ENCODE data around the gene HSPA1B.
A peak's percentile ranks its signal among the peaks of the same experiment; 100 is the strongest.
"Not testable (repeated sequence)": the region's sequence is repeated elsewhere in the genome, so short reads cannot be mapped to it uniquely, and the experiment has no call there.

Gene HSPA1B

GRCh38 chr6:31813465-31813849 lies 14.1 kb upstream of the HSPA1B start:
- no peak for DNase-seq
- TF ChIP-seq GATA1 (IDR thresholded peaks at IDR 0.05; ENCODE audit: low read depth, low read length) (no peak), POLR2A (IDR thresholded peaks at IDR 0.05; ENCODE audit: low read length) (no peak)

GRCh38 chr6:31814677-31815024 lies 12.9 kb upstream of the HSPA1B start:
- TF ChIP-seq GATA1 (IDR thresholded peaks at IDR 0.05; ENCODE audit: low read depth, low read length) (no peak), POLR2A (IDR thresholded peaks at IDR 0.05; ENCODE audit: low read length) (no peak)
- peak; percentile 77 to 78 for DNase-seq

DNA sequence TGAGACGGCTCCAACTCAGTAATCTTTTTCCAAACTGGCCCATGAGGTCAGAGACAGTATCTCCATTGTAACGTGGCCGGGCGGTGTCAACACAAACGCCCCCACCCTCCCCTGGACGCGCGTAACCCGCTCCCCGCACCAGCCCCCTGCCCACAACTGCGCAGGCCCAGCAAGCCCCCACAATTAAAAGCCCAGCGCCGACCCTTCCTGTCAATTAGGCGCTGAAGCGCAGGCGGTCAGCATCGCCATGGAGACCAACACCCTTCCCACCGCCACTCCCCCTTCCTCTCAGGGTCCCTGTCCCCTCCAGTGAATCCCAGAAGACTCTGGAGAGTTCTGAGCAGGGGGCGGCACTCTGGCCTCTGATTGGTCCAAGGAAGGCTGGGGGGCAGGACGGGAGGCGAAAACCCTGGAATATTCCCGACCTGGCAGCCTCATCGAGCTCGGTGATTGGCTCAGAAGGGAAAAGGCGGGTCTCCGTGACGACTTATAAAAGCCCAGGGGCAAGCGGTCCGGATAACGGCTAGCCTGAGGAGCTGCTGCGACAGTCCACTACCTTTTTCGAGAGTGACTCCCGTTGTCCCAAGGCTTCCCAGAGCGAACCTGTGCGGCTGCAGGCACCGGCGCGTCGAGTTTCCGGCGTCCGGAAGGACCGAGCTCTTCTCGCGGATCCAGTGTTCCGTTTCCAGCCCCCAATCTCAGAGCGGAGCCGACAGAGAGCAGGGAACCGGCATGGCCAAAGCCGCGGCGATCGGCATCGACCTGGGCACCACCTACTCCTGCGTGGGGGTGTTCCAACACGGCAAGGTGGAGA lies 12.3 kb upstream of the HSPA1B start, which contains the start of the genes HSPA1A and HSPA1L:
TSS of gene HSPA1A (plus strand) at position 519 of the 814 bp plus-strand sequence. CDS start at position 733, 214 bp downstream.
TSS of gene HSPA1L (minus strand) at position 259 of the 814 bp plus-strand sequence. CDS start 3,311 bp downstream, outside the sequence.
- peak; percentile 83 to 87 for DNase-seq
- TF ChIP-seq POLR2A (IDR thresholded peaks at IDR 0.05; ENCODE audit: low read length), result peak; percentile 92
- no peak for TF ChIP-seq GATA1 (IDR thresholded peaks at IDR 0.05; ENCODE audit: low read depth, low read length)

DNA sequence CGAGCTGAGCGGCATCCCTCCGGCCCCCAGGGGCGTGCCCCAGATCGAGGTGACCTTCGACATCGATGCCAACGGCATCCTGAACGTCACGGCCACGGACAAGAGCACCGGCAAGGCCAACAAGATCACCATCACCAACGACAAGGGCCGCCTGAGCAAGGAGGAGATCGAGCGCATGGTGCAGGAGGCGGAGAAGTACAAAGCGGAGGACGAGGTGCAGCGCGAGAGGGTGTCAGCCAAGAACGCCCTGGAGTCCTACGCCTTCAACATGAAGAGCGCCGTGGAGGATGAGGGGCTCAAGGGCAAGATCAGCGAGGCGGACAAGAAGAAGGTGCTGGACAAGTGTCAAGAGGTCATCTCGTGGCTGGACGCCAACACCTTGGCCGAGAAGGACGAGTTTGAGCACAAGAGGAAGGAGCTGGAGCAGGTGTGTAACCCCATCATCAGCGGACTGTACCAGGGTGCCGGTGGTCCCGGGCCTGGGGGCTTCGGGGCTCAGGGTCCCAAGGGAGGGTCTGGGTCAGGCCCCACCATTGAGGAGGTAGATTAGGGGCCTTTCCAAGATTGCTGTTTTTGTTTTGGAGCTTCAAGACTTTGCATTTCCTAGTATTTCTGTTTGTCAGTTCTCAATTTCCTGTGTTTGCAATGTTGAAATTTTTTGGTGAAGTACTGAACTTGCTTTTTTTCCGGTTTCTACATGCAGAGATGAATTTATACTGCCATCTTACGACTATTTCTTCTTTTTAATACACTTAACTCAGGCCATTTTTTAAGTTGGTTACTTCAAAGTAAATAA lies 10.2 kb upstream of the HSPA1B start:
- DNase-seq, result not testable (repeated sequence)

DNA sequence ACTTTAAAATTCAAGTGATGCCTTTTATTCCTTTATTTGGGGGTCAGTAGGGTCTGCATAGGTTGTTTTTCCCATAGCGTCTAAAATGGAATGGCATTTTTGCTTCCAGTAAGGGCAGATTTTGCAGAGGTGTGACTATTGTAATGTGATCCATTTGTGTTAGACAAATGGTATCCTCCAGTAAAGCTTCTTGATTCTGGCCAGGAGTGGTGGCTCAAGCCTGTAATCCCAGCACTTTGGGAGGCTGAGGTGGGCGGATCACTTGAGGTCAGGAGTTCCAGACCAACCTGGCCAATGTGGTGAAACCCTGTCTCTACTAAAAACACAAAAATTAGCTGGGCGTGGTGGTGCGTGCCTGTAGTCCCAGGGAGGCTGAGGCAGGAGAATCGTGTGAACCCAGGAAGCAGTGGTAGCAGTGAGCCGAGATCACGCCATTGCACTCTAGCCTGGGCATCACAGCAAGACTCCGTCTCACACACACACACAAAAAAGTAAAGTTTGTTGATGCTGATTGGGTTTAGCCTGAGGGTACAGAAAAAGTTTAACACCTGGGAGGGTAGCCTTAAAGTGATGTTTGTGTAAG lies 9.5 kb upstream of the HSPA1B start:
- not testable (repeated sequence) for DNase-seq

DNA sequence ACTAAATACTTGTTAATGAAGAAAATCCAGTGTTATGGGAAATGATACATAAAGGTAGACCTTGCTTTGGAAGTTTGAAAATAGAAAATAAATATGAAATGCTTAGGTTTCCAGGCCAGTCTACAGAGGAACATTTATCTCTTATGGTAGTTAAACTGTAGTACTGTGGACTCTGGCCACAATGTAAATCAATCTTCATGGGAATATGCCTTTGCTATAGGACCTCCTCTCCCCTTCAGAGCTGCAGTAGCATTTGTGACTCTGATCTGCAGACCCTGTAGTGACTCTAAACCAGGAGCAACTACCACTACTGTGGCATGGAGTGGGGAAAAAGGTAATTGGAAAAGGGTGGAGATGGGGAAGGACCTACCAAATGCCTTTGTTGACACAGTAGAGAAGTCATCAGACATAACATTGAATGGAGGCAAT lies 7.7 kb upstream of the HSPA1B start:
- no peak for DNase-seq
- TF ChIP-seq POLR2A (IDR thresholded peaks at IDR 0.05; ENCODE audit: low read length) (no peak), GATA1 (IDR thresholded peaks at IDR 0.05; ENCODE audit: low read depth, low read length) (no peak)

GRCh38 chr6:31820399-31820798 lies 7.1 kb upstream of the HSPA1B start:
- DNase-seq, result not testable (repeated sequence)

- peak; percentile 72 to 81 for DNase-seq
- TF ChIP-seq GATA1 (IDR thresholded peaks at IDR 0.05; ENCODE audit: low read depth, low read length) (no peak), POLR2A (IDR thresholded peaks at IDR 0.05; ENCODE audit: low read length) (peak; percentile 32)
Measured at GRCh38 chr6:31821301-31822035, 6.1 kb upstream of the HSPA1B start.

DNA sequence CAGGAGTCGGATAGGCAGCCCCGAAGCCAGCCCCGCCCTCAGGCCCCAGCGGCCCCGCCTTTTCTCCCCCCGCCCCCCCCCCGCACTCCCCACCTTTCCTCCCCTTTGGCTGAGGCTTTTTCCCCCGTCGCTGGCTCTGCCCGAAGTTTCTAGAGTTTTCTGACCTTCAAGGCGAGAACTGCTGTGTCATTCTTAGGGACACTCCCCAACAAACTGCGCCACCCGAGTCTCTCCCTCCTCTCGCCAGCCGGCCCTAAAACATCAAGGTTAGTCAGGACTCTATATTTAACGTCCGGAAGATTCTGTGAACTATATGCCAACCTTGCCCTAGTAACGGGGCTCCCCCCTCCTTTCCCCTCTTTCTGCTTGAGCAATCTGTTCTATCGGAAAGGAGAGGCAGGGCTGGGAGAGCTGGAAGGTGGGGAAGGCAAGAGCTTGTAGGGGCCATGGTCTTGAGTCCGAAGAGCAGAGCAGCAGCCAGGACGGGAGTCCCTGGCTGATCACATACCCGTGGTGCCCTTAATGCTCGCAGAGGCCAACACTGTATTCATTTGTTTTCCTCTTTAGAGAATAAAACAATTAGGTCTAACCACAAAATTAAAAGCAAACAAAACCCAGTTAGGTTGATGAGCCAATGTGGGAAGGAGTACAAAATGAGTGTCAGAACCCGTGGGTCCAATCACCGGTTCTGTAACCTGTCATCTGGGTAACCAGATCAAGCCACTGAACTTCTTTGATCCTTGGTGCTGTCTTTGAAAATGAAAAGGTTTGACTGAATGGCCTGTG lies 5.3 kb upstream of the HSPA1B start:
- TF ChIP-seq POLR2A (IDR thresholded peaks at IDR 0.05; ENCODE audit: low read length) (peak; percentile 74), GATA1 (IDR thresholded peaks at IDR 0.05; ENCODE audit: low read depth, low read length) (no peak)
- DNase-seq, result peak; percentile 93

DNA sequence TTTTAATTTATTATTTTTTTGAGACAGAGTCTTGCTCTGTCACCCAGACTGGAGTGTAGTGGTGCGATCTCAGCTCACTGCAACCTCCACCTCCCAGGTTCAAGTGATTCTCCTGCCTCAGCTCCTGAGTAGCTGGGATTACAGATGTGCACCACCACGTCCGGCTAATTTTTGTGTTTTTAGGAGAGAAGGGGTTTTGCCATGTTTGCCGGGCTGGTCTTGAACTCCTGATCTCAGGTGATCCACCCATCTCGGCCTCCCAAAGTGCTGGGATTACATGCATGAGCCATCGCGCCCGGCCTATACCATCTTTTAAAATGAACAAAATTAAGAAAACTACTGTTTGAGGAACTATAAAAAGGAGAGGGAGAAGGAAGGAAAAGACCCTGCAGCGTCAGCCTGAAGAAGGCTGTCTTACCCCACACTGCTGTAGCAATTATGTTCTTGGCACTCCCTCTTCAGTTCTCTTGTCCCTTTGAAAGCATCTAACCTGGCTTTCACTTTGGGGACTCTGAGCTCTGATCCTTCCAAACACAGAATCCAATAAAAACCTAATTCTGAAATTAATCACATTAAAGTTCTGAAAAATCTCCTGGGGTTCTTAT lies 3.8 kb upstream of the HSPA1B start:
- not testable (repeated sequence) for DNase-seq

DNA sequence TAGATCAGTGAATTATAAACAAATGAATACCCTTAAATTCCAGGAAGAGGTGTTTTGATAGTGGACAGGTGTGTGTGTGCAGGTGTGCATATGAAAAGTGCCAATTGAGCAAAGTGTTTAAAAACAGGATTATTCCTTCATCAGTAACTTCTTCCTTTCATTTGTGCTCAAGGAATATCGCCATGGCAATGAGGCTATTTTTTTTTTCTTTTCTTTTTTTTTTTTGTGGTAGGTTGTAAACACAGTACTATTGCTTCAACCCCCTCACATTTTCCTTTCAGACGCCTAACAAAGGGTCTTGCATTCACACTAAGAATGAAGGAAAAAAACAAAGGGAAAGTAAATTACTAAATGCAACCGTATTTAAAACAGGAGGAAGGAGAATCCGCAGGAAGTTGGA lies 2.0 kb upstream of the HSPA1B start:
- no peak for DNase-seq
- TF ChIP-seq GATA1 (IDR thresholded peaks at IDR 0.05; ENCODE audit: low read depth, low read length) (no peak), POLR2A (IDR thresholded peaks at IDR 0.05; ENCODE audit: low read length) (no peak)

- DNase-seq, result peak; percentile 90 to 93
- no peak for TF ChIP-seq GATA1 (IDR thresholded peaks at IDR 0.05; ENCODE audit: low read depth, low read length)
- TF ChIP-seq POLR2A (IDR thresholded peaks at IDR 0.05; ENCODE audit: low read length), result no peak
Measured at GRCh38 chr6:31826793-31827285, 699 bp upstream of the HSPA1B start.
